RCC 7860 (cell line): ENCODE data around the gene SPECC1L.
"Not testable (repeated sequence)": the region's sequence is repeated elsewhere in the genome, so short reads cannot be mapped to it uniquely, and the experiment has no call there.

Source experiments
- DNase-seq: peaks from one replicate; pipeline ENCODE4 v3.0.0-alpha.2; 2015; ENCODE audit warnings: low spot score
- FAIRE-seq: peaks from 2 replicates; lab custom pipeline; 2012; peaks lifted over from hg19 to GRCh38; lab: Jason Lieb, UNC

SPECC1L gene

GRCh38 chr22:24285245-24285644 is 14.6 kb downstream of the SPECC1L start:
- no peak for FAIRE-seq
- DNase-seq = no peak

- FAIRE-seq, DNase-seq: not testable (repeated sequence)
Observed at GRCh38 chr22:24287212-24287611, 16.6 kb downstream of the SPECC1L start.

GRCh38 chr22:24287801-24288200 is 17.2 kb downstream of the SPECC1L start:
- not testable (repeated sequence) for DNase-seq, FAIRE-seq

- peak; percentile 57 for DNase-seq
- FAIRE-seq = peak; percentile 45
Observed at GRCh38 chr22:24289114-24289513, 18.5 kb downstream of the SPECC1L start.

GRCh38 chr22:24289741-24290163 is 19.1 kb downstream of the SPECC1L start:
- DNase-seq = peak; percentile 52
- peak; percentile 45 for FAIRE-seq

- no peak for DNase-seq
Observed at GRCh38 chr22:24290459-24290858, 19.8 kb downstream of the SPECC1L start.

GRCh38 chr22:24291515-24292201 is 21.0 kb downstream of the SPECC1L start:
- DNase-seq (no peak), FAIRE-seq (no peak)

More at GRCh38 chr22:24290459-24290858, 19.8 kb downstream of the SPECC1L start:
- FAIRE-seq = no peak

- FAIRE-seq, DNase-seq: not testable (repeated sequence)
Observed at GRCh38 chr22:24292202-24292830, 21.7 kb downstream of the SPECC1L start.

GRCh38 chr22:24294913-24295312 is 24.3 kb downstream of the SPECC1L start:
- not testable (repeated sequence) for FAIRE-seq, DNase-seq

- not testable (repeated sequence) for FAIRE-seq
Observed at GRCh38 chr22:24298497-24299155, 28.0 kb downstream of the SPECC1L start.

GRCh38 chr22:24300522-24300921 is 29.9 kb downstream of the SPECC1L start:
- not testable (repeated sequence) for DNase-seq, FAIRE-seq

More at GRCh38 chr22:24298497-24299155, 28.0 kb downstream of the SPECC1L start:
- not testable (repeated sequence) for DNase-seq

GRCh38 chr22:24302591-24302990 is 32.0 kb downstream of the SPECC1L start:
- no peak for DNase-seq
- FAIRE-seq = no peak

- no peak for DNase-seq
- no peak for FAIRE-seq
Observed at GRCh38 chr22:24303007-24303406, 32.4 kb downstream of the SPECC1L start.

- FAIRE-seq (no peak), DNase-seq (no peak)
Observed at GRCh38 chr22:24304062-24304675, 33.5 kb downstream of the SPECC1L start.

- DNase-seq (no peak), FAIRE-seq (no peak)
Observed at GRCh38 chr22:24305260-24305692, 34.6 kb downstream of the SPECC1L start.

GRCh38 chr22:24310969-24311368 is 40.3 kb downstream of the SPECC1L start:
- FAIRE-seq (no peak), DNase-seq (no peak)

GRCh38 chr22:24315367-24315966 is 44.8 kb downstream of the SPECC1L start:
- DNase-seq (no peak), FAIRE-seq (no peak)

GRCh38 chr22:24316264-24316663 is 45.6 kb downstream of the SPECC1L start:
- not testable (repeated sequence) for FAIRE-seq, DNase-seq

GRCh38 chr22:24317511-24317910 is 46.9 kb downstream of the SPECC1L start:
- not testable (repeated sequence) for FAIRE-seq, DNase-seq

- FAIRE-seq (no peak), DNase-seq (no peak)
Observed at GRCh38 chr22:24319451-24319850, 48.8 kb downstream of the SPECC1L start.

GRCh38 chr22:24321999-24322398 is 51.4 kb downstream of the SPECC1L start:
- DNase-seq (no peak), FAIRE-seq (no peak)
